K562 treated with DMSO at 1 percent for 4 hours (cell line): ENCODE results near the gene BZW2. TPM values are rescaled to one million over a fixed set of nuclear protein-coding genes. Genes with fewer than 3 reads are reported as not detected.

Experiments used
- total RNA-seq: library from RNA; unstranded; fragments of 300-600 nt; gene quantifications from 2 replicates; pipeline ENCODE4 v1.2.3, GENCODE V29; 2022; ENCODE audit not compliant: insufficient read depth

BZW2 gene
- 67.3 and 73.0 TPM in 2 replicates for total RNA-seq

GRCh38 chr7:16645593-16646471 is at the start of gene BZW2, which contains the start of gene ANKMY2:
Gene BZW2 (plus strand): TSS chr7:16646181. CDS start chr7:16665444, 19,263 bp downstream.
Gene ANKMY2 (minus strand): TSS chr7:16645754. CDS start chr7:16645573, 181 bp downstream.

DNA sequence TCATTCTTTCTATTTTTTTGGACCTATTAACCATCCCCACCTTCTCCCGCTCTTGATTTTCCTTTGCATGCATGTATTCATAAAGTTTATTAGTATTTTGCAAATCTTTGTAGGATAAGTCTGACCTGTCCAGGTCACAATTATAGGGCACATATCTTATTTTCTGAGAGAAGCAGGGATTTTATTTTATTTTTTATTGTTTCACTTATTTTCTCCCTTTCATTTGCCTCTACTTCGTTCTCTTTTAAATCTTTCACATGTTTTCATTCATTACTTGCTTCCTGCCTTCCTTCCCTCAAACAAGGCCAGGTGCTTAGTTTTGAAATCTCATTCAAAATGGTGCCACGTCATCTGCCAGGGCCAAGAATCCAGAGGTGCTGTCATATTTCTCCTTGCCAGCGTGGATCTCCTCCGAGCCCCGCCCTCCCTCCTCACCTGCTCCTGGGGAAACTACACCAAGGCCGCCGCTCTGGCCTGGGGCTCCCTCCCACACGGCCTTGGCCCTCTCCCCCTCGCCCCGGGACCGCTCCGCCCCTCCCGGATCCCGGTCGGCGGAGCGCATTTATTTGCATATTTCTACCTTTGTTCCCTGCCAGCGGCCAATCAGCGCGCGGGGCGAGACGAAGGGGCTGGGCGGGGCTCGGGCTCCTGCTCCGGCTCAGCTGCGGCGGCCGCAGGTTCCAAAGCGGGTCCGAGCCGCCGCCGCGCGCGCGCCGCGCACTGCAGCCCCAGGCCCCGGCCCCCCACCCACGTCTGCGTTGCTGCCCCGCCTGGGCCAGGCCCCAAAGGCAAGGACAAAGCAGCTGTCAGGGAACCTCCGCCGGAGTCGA is 107.3 kb downstream of the BZW2 start, which contains the start of gene TSPAN13:
TSS of gene TSPAN13 (plus strand) at position 654 of the 830 bp plus-strand sequence. CDS start 213 bp downstream, outside the sequence.

Other genes with a start within 250 kb of the BZW2 start
- 3.1 and 3.8 TPM in 2 replicates for gene CRPPA, start 224.6 kb upstream of the BZW2 start, total RNA-seq
- gene SOSTDC1, start 180.4 kb upstream of the BZW2 start, total RNA-seq: 10.5 and 14.5 TPM in 2 replicates
- not detected in 2 replicates for gene LRRC72, start 119.4 kb upstream of the BZW2 start, total RNA-seq
- gene ANKMY2, start 427 bp upstream of the BZW2 start, total RNA-seq: 20.9 and 22.5 TPM in 2 replicates
- gene TSPAN13, start 107.6 kb downstream of the BZW2 start, total RNA-seq: 21.9 and 26.8 TPM in 2 replicates
- gene AGR2, start 158.8 kb downstream of the BZW2 start, total RNA-seq: not detected in 2 replicates
- gene AGR3, start 235.8 kb downstream of the BZW2 start, total RNA-seq: not detected in 2 replicates